Activated naive CD4-positive, alpha-beta T cell treated with anti-CD3 and anti-CD28 coated beads, Interleukin-2, amount 50 U/mL, for 72 hours (primary cell): ENCODE measurements around the gene GIMAP8. TPM values are rescaled to one million over a fixed set of nuclear protein-coding genes. Genes with fewer than 3 reads are reported as not detected.
"Not testable (repeated sequence)": the region's sequence is repeated elsewhere in the genome, so short reads cannot be mapped to it uniquely, and the experiment has no call there.

Experiments used
- ATAC-seq, 2 donors: fragments of 150-1000 bp; cut with Tn5 transposase; 2 replicates each; pipeline ENCODE4 v1.10.0; 2021; ENCODE audit warnings: mild to moderate bottlenecking in 2 of 2, moderate library complexity in 2 of 2
- DNase-seq, 2 donors: peaks; one replicate each; pipeline ENCODE4 v3.0.0; 2021 to 2022; ENCODE audit warnings: low spot score in 2 of 2
- H3K27ac Mint-ChIP-seq, 2 donors: one replicate each; pipeline ENCODE4 v1.8.0; 2022; ENCODE audit warnings: mild to moderate bottlenecking in 2 of 2, mixed read lengths in 2 of 2
- H3K36me3 Mint-ChIP-seq, 2 donors: one replicate each; pipeline ENCODE4 v1.8.0; 2022; ENCODE audit warnings: mixed read lengths in 2 of 2
- H3K9me3 Mint-ChIP-seq, 2 donors: one replicate each; pipeline ENCODE4 v1.8.0; 2022; ENCODE audit warnings: mixed read lengths in 2 of 2
- total RNA-seq, 2 donors: library from RNA; stranded (reverse); gene quantifications; one replicate each; pipeline ENCODE4 v1.2.3, GENCODE V29; 2022

The GIMAP8 gene
- total RNA-seq, 2 donors from 2014 or later: 13.5 to 17.7 TPM

DNA sequence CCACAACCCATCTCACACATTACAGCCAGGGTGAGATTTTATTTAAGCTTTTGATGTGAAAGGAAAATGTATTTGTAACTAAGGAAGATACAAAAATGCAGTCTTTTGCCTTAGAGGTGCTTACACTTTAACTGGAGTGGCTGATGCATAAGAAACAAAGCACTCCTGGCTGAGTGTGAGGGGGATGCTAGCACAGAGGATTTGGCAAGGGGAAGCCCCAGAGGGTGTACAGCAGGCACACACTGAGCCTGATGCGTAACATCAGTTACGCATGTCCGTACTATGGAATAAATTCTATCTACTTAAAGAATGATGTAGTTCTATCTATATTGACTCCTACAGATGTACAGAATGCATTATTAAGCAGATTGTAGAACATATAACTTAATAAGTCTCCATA, 17.8 kb downstream of the GIMAP8 start:
- Mint-ChIP-seq H3K27ac (peak overlapping the region; percentile 81 to 85), H3K9me3 (peaks cover 4 to 5% of the 10 kb centered on the region in 2 donors), H3K36me3 (peaks cover 23 to 43% of the 10 kb centered on the region in 2 donors)
- no peak for DNase-seq
- ATAC-seq: peak; percentile 58 to 81

DNA sequence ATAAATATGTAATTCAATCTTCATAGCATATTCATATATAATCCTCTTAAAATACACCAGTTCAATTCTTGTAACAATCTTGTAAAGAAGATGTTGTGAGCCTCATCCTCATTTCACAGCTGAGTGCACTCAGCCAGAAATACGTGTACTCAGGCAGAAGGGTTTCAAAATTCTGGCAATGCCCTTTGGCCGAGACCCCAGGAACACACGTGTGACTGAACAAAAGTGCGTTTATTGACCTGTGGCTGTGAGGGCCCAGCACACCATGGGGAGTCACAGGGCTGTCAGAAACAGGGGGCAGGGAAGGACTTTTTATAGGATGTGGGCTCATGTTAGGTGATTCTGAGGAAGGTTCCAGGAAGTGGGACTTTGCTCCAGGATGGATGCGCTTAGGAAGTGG, 21.5 kb downstream of the GIMAP8 start:
- DNase-seq (no peak), ATAC-seq (no peak)
- Mint-ChIP-seq H3K36me3 (peaks cover 42 to 56% of the 10 kb centered on the region in 2 donors), H3K9me3 (peaks cover 5 to 11% of the 10 kb centered on the region in 2 donors), H3K27ac (peak overlapping the region; percentile 21 to 32)

- H3K36me3 Mint-ChIP-seq: peaks cover 48 to 62% of the 10 kb centered on the region in 2 donors
- H3K27ac Mint-ChIP-seq: peak overlapping the region in 1 of 2 donors; percentile 31
- ATAC-seq: no peak
- no peak for DNase-seq
- H3K9me3 Mint-ChIP-seq: peaks cover 5 to 11% of the 10 kb centered on the region in 2 donors
These were observed 23.5 kb downstream of the GIMAP8 start for GRCh38 chr7:150473902-150474301.

- peak; percentile 38 to 53 for ATAC-seq
- peaks cover 49 to 59% of the 10 kb centered on the region in 2 donors for H3K36me3 Mint-ChIP-seq
These were observed 25.9 kb downstream of the GIMAP8 start for GRCh38 chr7:150476285-150476684.

GRCh38 chr7:150476819-150477631, 26.6 kb downstream of the GIMAP8 start:
- Mint-ChIP-seq H3K27ac (peak overlapping the region; percentile 89 to 96), H3K36me3 (peaks cover 56 to 63% of the 10 kb centered on the region in 2 donors), H3K9me3 (peaks cover 5 to 11% of the 10 kb centered on the region in 2 donors)
- ATAC-seq: no peak
- no peak for DNase-seq

More at GRCh38 chr7:150476285-150476684, 25.9 kb downstream of the GIMAP8 start:
- H3K27ac Mint-ChIP-seq: peak overlapping the region; percentile 89 to 96
- H3K9me3 Mint-ChIP-seq: peaks cover 5 to 11% of the 10 kb centered on the region in 2 donors
- no peak for DNase-seq

DNA sequence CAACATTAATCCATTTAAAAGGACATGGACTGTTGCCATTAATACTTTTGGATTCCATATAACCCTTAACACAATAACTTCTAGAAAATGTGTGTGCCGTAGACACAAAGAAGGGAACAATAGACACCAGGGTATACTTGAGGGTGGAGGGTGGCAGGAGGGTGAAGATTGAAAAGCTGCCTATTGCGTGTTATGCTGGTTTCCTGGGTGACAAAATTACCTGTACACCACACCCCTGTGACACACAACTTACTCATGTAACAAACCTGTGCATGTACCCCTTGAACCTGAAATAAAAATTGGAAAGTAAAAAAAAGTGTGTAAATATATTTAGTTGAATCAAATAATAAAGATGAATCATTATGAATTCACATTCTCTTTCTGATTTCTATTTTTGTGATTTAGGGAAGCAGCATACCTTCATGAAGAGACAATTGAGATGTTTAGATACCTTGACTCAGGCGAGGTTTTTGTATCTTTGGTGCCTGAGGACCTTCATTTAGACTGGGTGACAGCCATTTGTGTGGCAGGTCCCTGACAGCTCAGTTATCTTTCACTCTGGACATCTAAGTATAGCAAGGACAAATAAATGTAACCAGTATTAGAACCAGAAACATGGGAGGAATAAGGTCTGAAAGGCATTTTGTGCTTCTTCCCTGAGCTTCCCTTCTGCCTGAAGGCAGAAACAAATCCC, 28.7 kb downstream of the GIMAP8 start:
- peaks cover 11% of the 10 kb centered on the region in 2 donors for H3K9me3 Mint-ChIP-seq
- H3K36me3 Mint-ChIP-seq: peaks cover 56 to 60% of the 10 kb centered on the region in 2 donors
- ATAC-seq (peak; percentile 63 to 68), DNase-seq (no peak)
- H3K27ac Mint-ChIP-seq: peak overlapping the region; percentile 89 to 97

DNA sequence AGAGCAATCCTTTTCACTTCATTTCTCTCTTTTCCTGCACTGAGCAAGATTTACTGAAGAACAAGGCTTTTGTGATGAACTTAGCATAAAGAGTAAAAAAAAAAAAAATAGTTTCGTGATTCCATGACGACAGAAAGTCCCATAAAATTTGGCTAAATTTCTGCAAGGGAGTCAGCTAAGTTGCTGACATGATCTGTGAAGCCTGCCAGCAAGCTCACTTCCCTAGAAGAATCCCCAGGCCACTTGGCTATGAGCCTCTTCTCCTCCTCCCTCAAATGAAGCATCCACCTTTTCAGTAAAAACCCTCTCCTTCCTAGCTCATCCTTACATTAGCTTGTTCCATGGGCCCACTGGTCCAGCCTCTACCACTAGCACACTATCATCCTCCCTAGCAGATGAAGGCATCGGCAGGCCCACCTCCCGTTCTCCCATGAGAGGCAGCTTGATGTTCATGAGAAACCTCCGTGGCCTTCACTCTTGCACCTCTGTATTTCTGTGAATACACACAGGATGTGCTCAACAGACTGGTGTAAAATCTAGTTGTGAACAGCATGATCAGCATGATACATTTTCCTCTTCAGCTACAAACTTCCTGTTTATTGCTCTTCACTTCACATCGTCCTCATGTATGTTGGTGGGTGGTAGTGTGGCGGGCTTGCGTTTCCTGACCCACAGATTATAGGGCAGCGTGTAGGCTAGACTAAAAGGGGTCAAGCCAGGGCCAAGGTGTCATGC, 30.9 kb downstream of the GIMAP8 start:
- peak; percentile 50 to 54 for ATAC-seq
- peak overlapping the region; percentile 89 to 99 for H3K27ac Mint-ChIP-seq
- H3K9me3 Mint-ChIP-seq: peaks cover 4 to 10% of the 10 kb centered on the region in 2 donors
- peaks cover 40 to 42% of the 10 kb centered on the region in 2 donors for H3K36me3 Mint-ChIP-seq
- peak in 1 of 2 donors; percentile 40 for DNase-seq

- ATAC-seq: no peak
- Mint-ChIP-seq H3K27ac (peak overlapping the region; percentile 89 to 99), H3K36me3 (peaks cover 36 to 37% of the 10 kb centered on the region in 2 donors)
These were observed 31.5 kb downstream of the GIMAP8 start for GRCh38 chr7:150481922-150482321.

GRCh38 chr7:150483514-150483913, 33.1 kb downstream of the GIMAP8 start:
- Mint-ChIP-seq H3K36me3 (peaks cover 23% of the 10 kb centered on the region in 2 donors), H3K27ac (peak overlapping the region; percentile 89 to 99)
- DNase-seq, H3K9me3 Mint-ChIP-seq, ATAC-seq: not testable (repeated sequence)

More at GRCh38 chr7:150481922-150482321, 31.5 kb downstream of the GIMAP8 start:
- no peak for DNase-seq
- H3K9me3 Mint-ChIP-seq: peaks cover 0 to 9% of the 10 kb centered on the region in 2 donors

GRCh38 chr7:150484071-150484470, 33.6 kb downstream of the GIMAP8 start:
- ATAC-seq: peak; percentile 52 to 71
- H3K27ac Mint-ChIP-seq: peak overlapping the region; percentile 89 to 99
- H3K36me3 Mint-ChIP-seq: peaks cover 19% of the 10 kb centered on the region in 2 donors
- not testable (repeated sequence) for DNase-seq, H3K9me3 Mint-ChIP-seq

DNA sequence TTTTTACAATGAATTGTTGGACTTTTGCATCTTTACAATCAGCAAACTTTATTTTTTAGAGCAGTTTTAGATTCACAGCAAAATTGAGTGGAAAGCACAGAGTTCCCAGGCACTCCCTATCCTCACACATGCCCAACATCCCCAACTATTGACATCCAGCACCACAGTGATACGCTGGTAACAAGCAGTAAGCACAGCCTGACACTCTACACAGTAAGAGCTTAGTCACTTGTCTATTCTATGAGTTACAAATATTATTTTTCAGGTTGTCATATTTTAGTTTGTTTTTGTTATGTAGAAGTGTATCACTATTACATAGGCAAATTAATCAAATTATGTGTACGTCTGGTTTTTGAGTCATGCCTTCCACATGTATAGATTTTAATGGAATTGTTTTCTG, 37.2 kb downstream of the GIMAP8 start:
- Mint-ChIP-seq H3K27ac (no peak overlapping the region), H3K36me3 (peaks cover 11 to 27% of the 10 kb centered on the region in 2 donors), H3K9me3 (peaks cover 0 to 5% of the 10 kb centered on the region in 2 donors)
- DNase-seq (no peak), ATAC-seq (no peak)

DNA sequence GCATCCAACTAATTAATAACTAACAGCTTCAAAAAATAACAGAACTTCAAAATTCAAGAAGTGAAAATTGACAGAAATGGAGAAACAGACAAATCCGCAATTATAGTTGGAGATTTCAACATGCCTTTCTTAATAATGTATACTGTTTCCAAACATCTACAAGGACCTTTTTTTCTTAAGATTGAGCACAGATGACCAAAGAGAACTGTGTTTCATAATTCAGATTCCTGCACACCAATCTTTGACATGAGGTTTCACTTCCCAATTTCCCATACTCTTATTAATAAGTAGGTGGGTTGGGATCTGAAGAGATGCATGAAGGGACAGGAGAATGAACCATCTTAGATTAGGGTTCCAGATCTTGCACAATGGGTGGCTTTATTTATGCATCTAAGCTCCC, 39.4 kb downstream of the GIMAP8 start:
- peaks cover 0 to 2% of the 10 kb centered on the region in 2 donors for H3K9me3 Mint-ChIP-seq
- H3K36me3 Mint-ChIP-seq: peaks cover 0 to 35% of the 10 kb centered on the region in 2 donors
- no peak for DNase-seq
- H3K27ac Mint-ChIP-seq: no peak overlapping the region
- ATAC-seq: no peak

- peaks cover 12 to 13% of the 10 kb centered on the region in 2 donors for H3K9me3 Mint-ChIP-seq
- not testable (repeated sequence) for ATAC-seq, DNase-seq, H3K27ac Mint-ChIP-seq
- peaks cover 18 to 51% of the 10 kb centered on the region in 2 donors for H3K36me3 Mint-ChIP-seq
These were observed 43.0 kb downstream of the GIMAP8 start for GRCh38 chr7:150493442-150493841.

DNA sequence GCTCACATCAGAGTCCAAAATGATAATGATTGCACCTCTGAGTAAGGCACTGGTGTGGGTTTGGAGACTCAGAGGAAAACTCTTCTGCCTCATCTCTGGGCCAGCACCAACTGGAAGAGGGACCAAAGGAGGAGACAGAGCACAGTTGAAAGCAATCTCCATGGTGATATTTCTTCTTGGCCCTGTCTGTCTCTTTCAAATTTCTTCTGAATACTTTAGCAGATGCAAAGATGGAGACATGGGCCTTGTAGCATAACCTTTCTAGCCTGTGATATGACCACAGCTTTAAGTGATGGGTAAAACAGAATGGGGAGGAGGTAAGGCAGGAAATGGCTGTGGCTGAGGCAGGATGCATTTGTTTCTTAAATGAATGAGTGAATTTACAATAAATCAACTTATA, 52.1 kb downstream of the GIMAP8 start:
- Mint-ChIP-seq H3K9me3 (peaks cover 26 to 32% of the 10 kb centered on the region in 2 donors), H3K36me3 (peaks cover 31 to 56% of the 10 kb centered on the region in 2 donors), H3K27ac (peak overlapping the region; percentile 91 to 97)
- DNase-seq: no peak
- ATAC-seq: peak; percentile 66 to 73

DNA sequence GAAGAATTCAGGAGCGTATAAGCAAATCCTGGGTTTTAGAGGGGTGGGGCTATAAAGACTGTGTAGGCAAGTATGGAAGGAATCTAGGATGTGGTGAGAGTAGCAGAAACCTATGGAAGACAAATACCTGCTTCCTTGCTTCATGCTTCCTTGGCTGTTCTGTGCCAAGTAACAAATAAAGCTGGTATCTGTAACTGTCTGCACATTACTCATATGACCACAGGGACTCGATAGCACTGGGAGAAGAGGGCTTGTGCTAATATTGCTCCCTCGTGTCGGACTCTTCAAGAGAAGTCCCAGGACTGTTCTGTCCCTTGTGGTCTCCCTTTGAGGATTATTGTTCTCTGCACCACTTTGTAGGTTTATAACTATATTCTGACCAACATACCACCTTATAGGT, 52.7 kb downstream of the GIMAP8 start:
- peak in 1 of 2 donors; percentile 36 for ATAC-seq
- H3K36me3 Mint-ChIP-seq: peaks cover 25 to 49% of the 10 kb centered on the region in 2 donors
- peak overlapping the region; percentile 91 to 97 for H3K27ac Mint-ChIP-seq
- H3K9me3 Mint-ChIP-seq: peaks cover 20 to 28% of the 10 kb centered on the region in 2 donors
- DNase-seq: no peak

DNA sequence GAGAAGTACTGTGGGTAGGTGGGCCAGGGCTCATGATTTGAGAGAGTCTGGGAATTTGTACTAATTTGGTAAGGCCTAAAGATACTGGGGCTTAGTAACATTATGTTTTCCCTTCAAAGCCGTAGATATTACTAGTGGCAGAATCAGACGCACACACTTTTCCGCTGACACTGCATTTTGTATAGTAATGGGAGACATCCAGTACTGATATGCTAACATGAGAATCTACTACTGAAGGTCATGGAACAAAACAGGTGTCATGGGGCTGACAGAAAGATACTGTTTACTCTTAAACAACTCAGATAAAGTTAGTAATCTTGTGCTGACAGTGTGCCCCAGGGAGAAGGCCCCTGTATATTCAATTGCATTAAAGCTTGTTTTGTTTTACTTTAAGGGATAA, 53.2 kb downstream of the GIMAP8 start:
- DNase-seq (no peak), ATAC-seq (peak; percentile 51 to 63)
- H3K9me3 Mint-ChIP-seq: peaks cover 18 to 26% of the 10 kb centered on the region in 2 donors
- H3K36me3 Mint-ChIP-seq: peaks cover 21 to 45% of the 10 kb centered on the region in 2 donors
- peak overlapping the region; percentile 91 to 97 for H3K27ac Mint-ChIP-seq
